Psoas muscle (tissue), 8 donors: ENCODE results near the gene UNC13A. TPM values are rescaled to one million over a fixed set of nuclear protein-coding genes. Genes with fewer than 3 reads are reported as not detected.

Experiments used
- ATAC-seq, 4 donors: fragments of 200-7000 bp; cut with Tn5 transposase; one replicate each; pipeline ENCODE4 v1.9.1; 2020; ENCODE audit warnings: moderate library complexity in 3 of 4, mild to moderate bottlenecking in 2 of 4
- DNase-seq, 2 donors: peaks; one replicate each; pipeline ENCODE4 v3.0.0-alpha.2; 2020
- H3K27ac ChIP-seq: fragments of 200-600 bp; one replicate; pipeline ENCODE4 v1.8.0; 2022
- H3K27me3 ChIP-seq, 3 donors: fragments of 200-600 bp in 1 of 3; one replicate each; pipeline versions ENCODE4 v1.6.1 to v1.8.0; 2013 to 2022; ENCODE audit warnings: low read length in 2 of 3, mild to moderate bottlenecking in 2 of 3, moderate library complexity in 1 of 3; ENCODE audit not compliant: insufficient read depth in 3 of 3
- H3K36me3 ChIP-seq, 2 donors: fragments of 200-600 bp in 1 of 2; one replicate each; pipeline versions ENCODE4 v1.6.1 to v1.8.0; 2013 to 2022; ENCODE audit warnings: low read depth in 1 of 2, mild to moderate bottlenecking in 1 of 2, moderate library complexity in 1 of 2; ENCODE audit not compliant: insufficient read depth in 1 of 2
- H3K4me1 ChIP-seq: fragments of 200-600 bp; one replicate; pipeline ENCODE4 v1.8.0; 2022
- H3K4me3 ChIP-seq: fragments of 200-600 bp; one replicate; pipeline ENCODE4 v1.8.0; 2022; ENCODE audit warnings: mild to moderate bottlenecking
- H3K9me3 ChIP-seq: fragments of 200-600 bp; one replicate; pipeline ENCODE4 v1.8.0; 2022
- CTCF ChIP-seq: fragments of 200-600 bp; IDR thresholded peaks from one replicate; pipeline ENCODE4 v1.8.0; 2022; ENCODE audit warnings: antibody characterized with exemption
- WGBS, 3 donors: extraction: QIAGEN DNeasy Blood & Tissue Kit; methylation state at CpG; one replicate each; pipeline versions ENCODE4 v1.1.6 to v1.1.7; 2013; 5-methylcytosine and 5-hydroxymethylcytosine counted together
- intact Hi-C, 2 donors: fragments of 100-400 bp; cut with DNase I; formaldehyde crosslinking; loops; one replicate each; pipeline versions ENCODE4 v1.11.0 to v1.14.2; 2022
- polyA plus RNA-seq, 3 donors: library from polyadenylated mRNA; stranded (reverse); fragments of 200-250 nt; gene quantifications; one replicate each; pipeline ENCODE4 v1.2.3, GENCODE V29; 2013
- total RNA-seq, 4 donors: library from RNA; stranded (reverse); fragmentation: NEBNext Ultra II Directional in 2 of 4; extraction: Animal tissue kit (Norgen Biotek cat#: 25700) in 2 of 4; gene quantifications; one replicate each; pipeline versions ENCODE4 v1.2.1 to v1.2.4, GENCODE V29; 2021 to 2023
- donor health status: healthy with polysubstance abuse.
- donor health status: DM: no; HTN: no; CAD: no; lungs with moderate emphysema.
- donor health status: Bipolar disorder and iron deficiency.
- donor health status: healthy.
- donor health status: DM: yes; HTN: yes; CAD: no.
- donor health status: DM: no; HTN: no; CAD: no.
- donor health status: DM: no; HTN: no; CAD: no.
- donor health status: DM: yes; HTN: yes; CAD: no.

Gene UNC13A
- total and polyA plus RNA-seq, 7 donors: 0.04 to 0.19 (median 0.05) TPM; not detected in 3

DNA sequence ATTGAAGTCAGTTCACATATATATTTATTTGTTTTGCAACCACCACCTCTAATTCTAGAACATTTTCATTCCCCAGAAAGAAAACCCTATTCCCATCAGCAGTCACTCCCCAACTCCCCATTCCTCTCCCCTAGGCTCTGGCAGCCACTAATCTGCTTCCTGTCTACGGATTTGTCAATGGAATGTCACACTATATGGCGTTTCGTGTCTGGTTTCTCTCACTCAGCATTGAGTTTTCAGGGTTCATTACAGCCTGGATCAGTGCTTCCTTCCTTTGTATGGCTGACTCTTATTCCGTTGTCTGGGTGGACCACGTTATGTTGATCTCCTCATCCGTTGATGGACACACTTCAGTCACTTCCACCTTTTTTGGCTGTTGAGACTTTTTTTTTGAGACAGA, 123.4 kb downstream of the UNC13A start:
- 36 to 41% (median 37%) methylated on average over 6 of the region's 6 CpGs for WGBS, 3 donors
- H3K4me1 ChIP-seq: peaks cover 15% of the 10 kb centered on the region
- TF ChIP-seq CTCF: no peak
- no peak for DNase-seq
- peaks cover 3 to 89% of the 10 kb centered on the region in 2 donors for H3K36me3 ChIP-seq
- peak overlapping the region; percentile 65 for H3K27ac ChIP-seq
- ATAC-seq: peak in 1 of 4 donors; percentile 17
- no peaks in the 10 kb centered on the region for H3K27me3 ChIP-seq
- intact Hi-C loops: no loop called here
- no peaks in the 10 kb centered on the region for H3K9me3 ChIP-seq
- H3K4me3 ChIP-seq: no peak overlapping the region

DNA sequence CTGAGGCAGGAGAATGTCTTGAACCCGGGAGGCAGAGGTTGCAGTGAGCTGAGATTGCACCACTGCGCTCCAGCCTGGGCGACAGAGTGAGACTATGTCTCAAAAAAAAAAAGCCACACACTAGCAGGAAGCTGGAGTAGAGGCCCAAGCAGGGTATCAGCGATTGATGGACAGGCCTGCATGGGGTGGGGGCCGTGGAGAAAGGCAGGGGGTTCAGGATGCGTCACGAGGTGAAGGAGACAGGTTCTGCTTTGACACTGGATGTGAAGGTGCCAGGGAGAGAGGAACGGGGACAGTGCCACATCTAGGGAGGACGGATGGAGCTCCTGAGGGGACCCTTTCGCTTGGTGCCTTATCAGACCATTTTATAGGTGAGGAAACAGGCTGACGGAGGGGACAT, 125.6 kb downstream of the UNC13A start:
- DNase-seq (no peak), ATAC-seq (no peak)
- intact Hi-C loops: no loop called here
- H3K9me3 ChIP-seq: no peaks in the 10 kb centered on the region
- peaks cover 15% of the 10 kb centered on the region for H3K4me1 ChIP-seq
- WGBS, 3 donors: 83 to 87% (median 85%) methylated on average over 11 of the region's 11 CpGs
- no peaks in the 10 kb centered on the region for H3K27me3 ChIP-seq
- peaks cover 3 to 87% of the 10 kb centered on the region in 2 donors for H3K36me3 ChIP-seq
- H3K27ac ChIP-seq: no peak overlapping the region
- TF ChIP-seq CTCF: no peak
- no peak overlapping the region for H3K4me3 ChIP-seq

- intact Hi-C loops: no loop called here
- H3K27me3 ChIP-seq: no peaks in the 10 kb centered on the region
- DNase-seq (no peak), ATAC-seq (no peak)
- no peak for TF ChIP-seq CTCF
- peaks cover 16% of the 10 kb centered on the region for H3K4me1 ChIP-seq
- no peak overlapping the region for H3K4me3 ChIP-seq
- peak overlapping the region; percentile 16 for H3K27ac ChIP-seq
- 95 to 98% (median 98%) methylated on average over 4 of the region's 4 CpGs for WGBS, 3 donors
- H3K36me3 ChIP-seq: peaks cover 3 to 87% of the 10 kb centered on the region in 2 donors
- no peaks in the 10 kb centered on the region for H3K9me3 ChIP-seq
Measured at GRCh38 chr19:17562097-17562496, 126.1 kb downstream of the UNC13A start.

GRCh38 chr19:17560205-17560595, 128.0 kb downstream of the UNC13A start:
- intact Hi-C loops: no loop called here
- H3K27ac ChIP-seq: peak overlapping the region; percentile 54
- peak; percentile 53 to 73 for DNase-seq
- WGBS, 3 donors: 68 to 69% (median 69%) methylated on average over 14 of the region's 14 CpGs
- ATAC-seq: peak in 2 of 4 donors; percentile 25 to 26
- TF ChIP-seq CTCF: no peak
- H3K4me1 ChIP-seq: peaks cover 13% of the 10 kb centered on the region
- H3K36me3 ChIP-seq: peaks cover 0 to 72% of the 10 kb centered on the region in 2 donors
- H3K4me3 ChIP-seq: no peak overlapping the region
- no peaks in the 10 kb centered on the region for H3K27me3 ChIP-seq
- no peaks in the 10 kb centered on the region for H3K9me3 ChIP-seq

- H3K4me3 ChIP-seq: no peak overlapping the region
- H3K4me1 ChIP-seq: peaks cover 21% of the 10 kb centered on the region
- WGBS, 3 donors: 84 to 91% (median 85%) methylated on average over 9 of the region's 9 CpGs
- ATAC-seq (no peak), DNase-seq (no peak)
- H3K36me3 ChIP-seq: peaks cover 0 to 51% of the 10 kb centered on the region in 2 donors
- no peak overlapping the region for H3K27ac ChIP-seq
- H3K9me3 ChIP-seq: no peaks in the 10 kb centered on the region
- no peaks in the 10 kb centered on the region for H3K27me3 ChIP-seq
- intact Hi-C loops: loop anchor here in 1 of 2 donors (2.0 kb wide), 1 partner anchor 45 kb away; no protein-coding TSS in a partner anchor
- TF ChIP-seq CTCF: no peak
Measured at GRCh38 chr19:17557466-17557865, 130.7 kb downstream of the UNC13A start.
